Right lobe of liver (tissue), 6 donors: Measurements from ENCODE around the gene COX11. TPM values are rescaled to one million over a fixed set of nuclear protein-coding genes. Genes with fewer than 3 reads are reported as not detected.

Experiments used
- ATAC-seq, 4 donors: fragments of 200-7000 bp; cut with Tn5 transposase; one replicate each; pipeline ENCODE4 v1.9.1; 2020; ENCODE audit warnings: mild to moderate bottlenecking in 4 of 4, moderate library complexity in 4 of 4
- DNase-seq, 3 donors: peaks; one replicate each; pipeline ENCODE4 v3.0.0-alpha.2; 2020
- H3K27ac ChIP-seq, 3 donors: fragments of 200-600 bp; one replicate each; pipeline ENCODE4 v1.8.0; 2022
- H3K27me3 ChIP-seq, 2 donors: fragments of 200-600 bp; one replicate each; pipeline ENCODE4 v1.8.0; 2022
- H3K36me3 ChIP-seq, 4 donors: fragments of 200-600 bp; sonication (generic) in 1 of 4; one replicate each; pipeline versions ENCODE4 v1.5.1 to v1.8.0; 2017 to 2022; ENCODE audit warnings: control low read depth in 1 of 4
- H3K4me1 ChIP-seq, 4 donors: fragments of 200-600 bp; sonication (generic) in 1 of 4; one replicate each; pipeline versions ENCODE4 v1.5.1 to v1.8.0; 2017 to 2022; ENCODE audit warnings: control low read depth in 1 of 4
- H3K4me3 ChIP-seq, 3 donors: fragments of 200-600 bp; one replicate each; pipeline ENCODE4 v1.8.0; 2022
- H3K9me3 ChIP-seq, 4 donors: fragments of 200-600 bp; sonication (generic) in 1 of 4; one replicate each; pipeline versions ENCODE4 v1.5.1 to v1.8.0; 2017 to 2022; ENCODE audit warnings: control low read depth in 1 of 4
- CTCF ChIP-seq, 4 donors: fragments of 200-600 bp in 3 of 4; fragments of 450-650 bp in 1 of 4; IDR thresholded peaks; one replicate each; pipeline versions ENCODE4 v1.5.1 to v1.8.0; 2016 to 2022; ENCODE audit warnings: antibody characterized with exemption in 4 of 4, mild to moderate bottlenecking in 2 of 4
- POLR2A ChIP-seq: fragments of 450-650 bp; IDR thresholded peaks from one replicate; pipeline ENCODE4 v1.6.1; 2017; ENCODE audit warnings: antibody characterized with exemption, mild to moderate bottlenecking
- WGBS: methylation state at CpG from one replicate; pipeline ENCODE4 v1.1.6; 2018; ENCODE audit warnings: low coverage, low lambda C conversion rate; ENCODE audit not compliant: insufficient coverage; ENCODE audit errors: missing lambda C conversion rate; 5-methylcytosine and 5-hydroxymethylcytosine counted together
- intact Hi-C, 2 donors: fragments of 100-400 bp; cut with DNase I; formaldehyde crosslinking; loops; one replicate each; pipeline versions ENCODE4 v1.11.2 to v1.14.1; 2022
- long read RNA-seq: library from polyadenylated mRNA; unstranded; transcript quantifications from one replicate; pipeline ENCODE4 v2.0.0, GENCODE V29; 2019
- total RNA-seq, 6 experiments: library from RNA; depleted of rRNA in 2 of 6; stranded (reverse); fragments of >200 nt in 2 of 6; fragmentation: NEBNext Ultra II Directional in 3 of 6; extraction: Animal tissue kit (Norgen Biotek cat#: 25700) in 3 of 6; gene quantifications; one replicate each; pipeline versions ENCODE4 v1.1.0 to v1.2.4, GENCODE V29; 2016 to 2023
- donor health status: DM: no; HTN: yes; CAD: no.
- donor health status: DM: no; HTN: no; CAD: no.
- donor health status: DM: no; HTN: no; CAD: no.
- donor health status: DM: no; HTN: yes; CAD: no.
- donor health status: DM: no; HTN: yes; CAD: no.

COX11 gene, protein sequence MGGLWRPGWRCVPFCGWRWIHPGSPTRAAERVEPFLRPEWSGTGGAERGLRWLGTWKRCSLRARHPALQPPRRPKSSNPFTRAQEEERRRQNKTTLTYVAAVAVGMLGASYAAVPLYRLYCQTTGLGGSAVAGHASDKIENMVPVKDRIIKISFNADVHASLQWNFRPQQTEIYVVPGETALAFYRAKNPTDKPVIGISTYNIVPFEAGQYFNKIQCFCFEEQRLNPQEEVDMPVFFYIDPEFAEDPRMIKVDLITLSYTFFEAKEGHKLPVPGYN
- 10 to 100 TPM; 20.4 to 29.1 (median 24.8) TPM for total RNA-seq
- long read RNA-seq, partial matches to known transcripts, result 0 of 8 reads
- long read RNA-seq, other reads (novel, unspliced or antisense), result 4 of 8 reads

DNA sequence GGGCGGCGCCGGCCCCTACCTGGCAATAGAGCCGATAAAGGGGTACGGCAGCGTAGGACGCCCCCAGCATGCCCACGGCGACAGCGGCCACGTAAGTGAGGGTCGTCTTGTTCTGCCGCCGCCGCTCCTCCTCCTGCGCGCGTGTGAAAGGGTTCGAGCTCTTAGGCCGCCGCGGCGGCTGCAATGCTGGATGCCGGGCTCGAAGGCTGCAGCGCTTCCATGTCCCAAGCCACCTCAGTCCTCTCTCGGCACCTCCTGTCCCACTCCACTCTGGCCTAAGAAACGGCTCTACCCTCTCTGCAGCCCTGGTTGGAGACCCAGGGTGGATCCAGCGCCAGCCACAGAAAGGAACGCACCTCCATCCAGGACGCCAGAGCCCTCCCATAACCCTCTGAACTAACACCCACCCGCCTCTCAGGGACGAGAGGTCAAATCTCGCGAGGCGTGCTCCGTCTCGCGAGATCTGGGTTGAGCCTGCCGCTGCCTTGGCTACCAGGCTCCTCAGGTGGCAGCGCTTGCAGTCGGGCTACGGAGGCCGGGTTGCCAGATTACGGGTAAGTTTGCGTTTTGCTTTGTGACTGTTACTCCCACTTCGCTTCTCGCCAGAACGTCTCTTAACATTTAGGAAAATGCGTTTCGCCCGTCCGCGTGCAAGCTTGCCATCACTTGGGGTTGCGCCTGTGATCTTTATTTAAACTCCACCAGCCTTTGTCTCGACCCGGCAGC is at the start of gene COX11, which contains the start of gene STXBP4:
COX11 (minus strand) TSS at position 393 of the 726 bp plus-strand sequence; CDS start at position 385, 8 bp downstream.
STXBP4 (plus strand) TSS at position 504 of the 726 bp plus-strand sequence. CDS start 17,455 bp downstream, outside the sequence.
- intact Hi-C loops, result no loop called here
- peak; percentile 73 for TF ChIP-seq POLR2A
- TF ChIP-seq CTCF (IDR thresholded peaks at IDR 0.05), result peak in 3 of 4 donors; percentile 24 to 45 (median 38)
- Histone ChIP-seq H3K4me3 (peak within 1 kb of the TSS; percentile 77 to 83 (median 80)), H3K9me3 (no peaks in the 10 kb centered on the region), H3K4me1 (peaks cover 0 to 30% (median 0%) of the 10 kb centered on the region in 4 donors), H3K36me3 (peaks cover 0 to 9% (median 4%) of the 10 kb centered on the region in 4 donors), H3K27ac (peak within 1 kb of the TSS; percentile 64 to 78 (median 74)), H3K27me3 (no peaks in the 10 kb centered on the region)
- 1% methylated on average over 34 of the region's 57 CpGs for WGBS
- ATAC-seq, result peak; percentile 96 to 98 (median 97)
- peak; percentile 94 to 98 (median 97) for DNase-seq

- WGBS, result 95% methylated on average over 1 of the region's 1 CpG
- Histone ChIP-seq H3K4me3 (no peak overlapping the region), H3K36me3 (no peaks in the 10 kb centered on the region), H3K9me3 (no peaks in the 10 kb centered on the region), H3K27me3 (no peaks in the 10 kb centered on the region), H3K27ac (no peak overlapping the region), H3K4me1 (no peaks in the 10 kb centered on the region)
- ATAC-seq (peak in 3 of 4 donors; percentile 22 to 51 (median 50)), DNase-seq (no peak)
- intact Hi-C loops, result no loop called here
- TF ChIP-seq CTCF (IDR thresholded peaks at IDR 0.05) (peak; percentile 22 to 44 (median 32)), POLR2A (no peak)
These were observed 37.1 kb upstream of the COX11 start for GRCh38 chr17:55005520-55005919.

DNA sequence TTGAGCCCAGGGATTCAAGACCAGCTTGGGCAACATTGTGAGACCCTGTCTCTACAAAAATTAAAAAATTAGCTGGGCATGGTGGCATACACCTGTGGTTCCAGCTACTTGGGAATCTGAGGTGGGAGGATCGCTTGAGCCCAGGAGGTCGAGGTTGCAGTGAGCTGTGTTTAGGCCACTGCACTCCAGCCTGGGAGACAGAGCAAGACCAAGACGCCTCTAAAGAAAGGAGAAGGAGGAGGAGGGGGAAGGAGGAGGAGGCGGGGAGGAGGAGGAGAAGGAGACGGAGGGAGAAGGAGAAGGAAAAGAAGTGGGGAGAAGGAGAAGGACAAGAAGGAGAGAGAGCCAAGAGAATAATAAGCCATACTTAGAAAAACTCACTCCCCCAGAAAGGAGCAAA is 36.0 kb upstream of the COX11 start:
- no peak for TF ChIP-seq POLR2A
- no peak for TF ChIP-seq CTCF (IDR thresholded peaks at IDR 0.05)
- no peaks in the 10 kb centered on the region for H3K9me3 ChIP-seq
- H3K4me3 ChIP-seq, result no peak overlapping the region
- no peaks in the 10 kb centered on the region for H3K36me3 ChIP-seq
- ATAC-seq (no peak), DNase-seq (no peak)
- H3K27ac ChIP-seq, result no peak overlapping the region
- no peaks in the 10 kb centered on the region for H3K4me1 ChIP-seq
- WGBS, result 85% methylated on average over 3 of the region's 5 CpGs
- intact Hi-C loops, result no loop called here
- no peaks in the 10 kb centered on the region for H3K27me3 ChIP-seq

GRCh38 chr17:55002458-55002857 is 34.0 kb upstream of the COX11 start:
- no peak overlapping the region for H3K4me3 ChIP-seq
- no peaks in the 10 kb centered on the region for H3K4me1 ChIP-seq
- TF ChIP-seq POLR2A (no peak), CTCF (IDR thresholded peaks at IDR 0.05) (no peak)
- no peaks in the 10 kb centered on the region for H3K27me3 ChIP-seq
- no peaks in the 10 kb centered on the region for H3K9me3 ChIP-seq
- no peak for DNase-seq
- intact Hi-C loops, result no loop called here
- ATAC-seq, result no peak
- no peak overlapping the region for H3K27ac ChIP-seq
- no peaks in the 10 kb centered on the region for H3K36me3 ChIP-seq
